ENCODE measurements around the gene DRC3. TPM values are rescaled to one million over a fixed set of nuclear protein-coding genes. Genes with fewer than 3 reads are reported as not detected.

Gene DRC3
- total RNA-seq, 2 experiments from 2014 or later, result 0.70 to 0.95 TPM

DNA sequence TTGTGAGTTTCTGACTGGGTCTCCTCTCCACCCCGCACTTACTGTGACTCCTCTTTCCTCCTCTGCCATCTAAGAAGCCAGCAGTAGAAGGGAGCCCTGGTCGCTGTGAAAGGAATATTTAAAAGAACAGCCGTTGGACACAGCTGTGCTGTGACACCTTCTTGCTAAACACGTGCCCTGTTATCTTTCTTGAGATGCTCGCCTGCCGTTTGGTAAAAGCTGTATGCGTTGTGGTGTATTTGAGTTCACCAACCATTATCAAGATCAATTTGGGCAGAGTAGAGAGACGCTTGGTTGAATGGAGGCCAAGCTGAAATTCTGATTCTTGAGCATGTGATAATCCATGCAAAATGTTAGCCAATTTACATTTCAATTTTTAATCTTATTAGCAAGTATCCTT lies 70.3 kb downstream of the DRC3 start:
- POLR2A ChIA-PET, result no interaction called here
- CTCF ChIA-PET, result interaction anchor here (0.9 to 1.2 kb wide), 2 partner anchors 10 to 19 kb away, joined by 3 to 10 read pairs; no protein-coding TSS in a partner anchor
- no peaks in the 10 kb centered on the region for H3K27me3 Mint-ChIP-seq (ENCODE audit: low read depth)
- no peak overlapping the region for H3K4me3 Mint-ChIP-seq
- ATAC-seq (no peak), DNase-seq (no peak)
- H3K27ac Mint-ChIP-seq, result no peak overlapping the region
- H3K4me1 Mint-ChIP-seq (ENCODE audit: low read depth), result peaks cover 30% of the 10 kb centered on the region
- no peaks in the 10 kb centered on the region for H3K9me3 Mint-ChIP-seq (ENCODE audit: insufficient read depth)
- H3K36me3 Mint-ChIP-seq (ENCODE audit: low read depth), result peaks cover 17% of the 10 kb centered on the region

DNA sequence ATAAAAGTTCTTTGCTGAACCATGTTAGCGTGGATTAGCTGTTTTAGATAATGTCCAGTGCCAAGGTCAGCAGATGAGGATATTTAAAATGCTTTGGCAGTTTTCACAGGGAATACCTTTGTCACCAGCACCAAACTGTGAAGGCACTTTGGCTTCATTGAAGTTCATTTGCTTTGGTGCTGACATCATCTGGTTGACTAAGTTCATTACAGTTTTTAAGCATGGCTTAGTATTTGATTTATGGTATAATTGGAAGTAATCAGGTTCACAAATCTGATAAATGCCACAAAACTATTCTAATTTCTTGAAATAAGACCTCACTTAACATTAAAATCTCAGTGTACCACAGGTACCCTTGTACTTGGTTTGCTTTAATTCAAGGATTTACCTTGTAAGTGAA lies 70.8 kb downstream of the DRC3 start:
- DNase-seq (no peak), ATAC-seq (no peak)
- peaks cover 26% of the 10 kb centered on the region for H3K4me1 Mint-ChIP-seq (ENCODE audit: low read depth)
- CTCF ChIA-PET, result interaction anchor here (0.9 to 1.2 kb wide), 2 partner anchors 10 to 19 kb away, joined by 3 to 10 read pairs; no protein-coding TSS in a partner anchor
- H3K27ac Mint-ChIP-seq, result no peak overlapping the region
- H3K9me3 Mint-ChIP-seq (ENCODE audit: insufficient read depth), result no peaks in the 10 kb centered on the region
- POLR2A ChIA-PET, result no interaction called here
- no peak overlapping the region for H3K4me3 Mint-ChIP-seq
- peaks cover 17% of the 10 kb centered on the region for H3K36me3 Mint-ChIP-seq (ENCODE audit: low read depth)
- no peaks in the 10 kb centered on the region for H3K27me3 Mint-ChIP-seq (ENCODE audit: low read depth)

DNA sequence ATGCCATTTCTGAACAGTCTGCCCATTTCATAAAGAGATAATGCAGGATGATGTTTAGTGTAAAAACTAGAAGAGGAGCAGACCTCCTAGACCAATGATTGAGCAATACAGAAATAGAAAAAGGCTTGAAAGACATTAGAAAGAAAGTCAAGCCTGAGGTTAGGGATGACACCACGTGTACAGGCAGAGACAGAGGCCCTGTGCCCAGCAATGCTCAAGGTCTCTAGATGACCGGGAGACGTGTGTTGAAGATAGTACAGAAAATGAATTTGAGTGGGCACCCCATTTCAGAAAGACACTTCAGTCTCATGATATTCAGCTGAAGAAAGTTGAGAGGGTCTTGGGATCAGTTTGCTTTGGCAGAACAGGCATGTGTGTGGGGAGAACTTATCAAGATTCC lies 71.9 kb downstream of the DRC3 start:
- H3K9me3 Mint-ChIP-seq (ENCODE audit: insufficient read depth), result no peaks in the 10 kb centered on the region
- H3K27me3 Mint-ChIP-seq (ENCODE audit: low read depth), result no peaks in the 10 kb centered on the region
- no peak overlapping the region for H3K4me3 Mint-ChIP-seq
- no peak for DNase-seq
- H3K27ac Mint-ChIP-seq, result no peak overlapping the region
- peaks cover 15% of the 10 kb centered on the region for H3K36me3 Mint-ChIP-seq (ENCODE audit: low read depth)
- no peak for ATAC-seq
- ChIA-PET POLR2A (no interaction called here), CTCF (no interaction called here)
- H3K4me1 Mint-ChIP-seq (ENCODE audit: low read depth), result peaks cover 23% of the 10 kb centered on the region

DNA sequence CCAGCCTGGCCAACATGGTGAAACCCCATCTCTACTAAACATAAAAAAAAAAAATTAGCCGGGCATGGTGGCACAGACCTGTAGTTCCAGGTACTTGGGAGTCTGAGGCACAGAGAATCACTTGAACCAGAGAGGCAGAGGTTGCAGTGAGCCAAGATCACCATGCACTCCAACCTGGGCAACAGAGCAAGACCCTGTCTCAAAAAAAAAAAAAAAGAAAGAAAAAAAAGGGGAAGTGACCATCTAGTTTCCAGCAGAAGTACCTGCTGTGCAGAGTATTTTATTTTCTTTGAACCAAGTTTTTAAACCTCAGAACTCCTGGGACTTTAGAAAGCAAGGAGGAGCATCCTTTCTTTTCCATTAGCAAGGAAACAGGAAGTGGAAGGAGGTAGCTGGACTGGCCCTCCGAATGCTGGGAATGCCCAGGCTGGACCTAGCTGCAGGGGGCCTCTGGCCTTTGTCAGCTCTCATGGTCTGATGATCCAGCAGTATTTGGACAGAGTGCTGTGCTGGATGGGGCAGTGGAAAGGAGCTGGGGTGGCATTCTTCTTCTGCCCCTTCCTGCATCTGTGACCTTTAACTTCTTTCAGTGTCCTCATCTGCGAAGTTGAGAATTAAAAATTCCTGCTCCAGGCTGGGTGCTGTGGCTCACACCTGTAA lies 73.2 kb downstream of the DRC3 start:
- no peak for ATAC-seq
- Mint-ChIP-seq H3K9me3 (ENCODE audit: insufficient read depth) (no peaks in the 10 kb centered on the region), H3K36me3 (ENCODE audit: low read depth) (peaks cover 15% of the 10 kb centered on the region), H3K27ac (no peak overlapping the region), H3K4me3 (no peak overlapping the region), H3K27me3 (ENCODE audit: low read depth) (no peaks in the 10 kb centered on the region), H3K4me1 (ENCODE audit: low read depth) (peaks cover 15% of the 10 kb centered on the region)
- POLR2A ChIA-PET, result no interaction called here
- CTCF ChIA-PET, result interaction anchor here (1.0 to 1.2 kb wide), 2 partner anchors 12 to 13 kb away, joined by 3 to 4 read pairs; no protein-coding TSS in a partner anchor
- no peak for DNase-seq

DNA sequence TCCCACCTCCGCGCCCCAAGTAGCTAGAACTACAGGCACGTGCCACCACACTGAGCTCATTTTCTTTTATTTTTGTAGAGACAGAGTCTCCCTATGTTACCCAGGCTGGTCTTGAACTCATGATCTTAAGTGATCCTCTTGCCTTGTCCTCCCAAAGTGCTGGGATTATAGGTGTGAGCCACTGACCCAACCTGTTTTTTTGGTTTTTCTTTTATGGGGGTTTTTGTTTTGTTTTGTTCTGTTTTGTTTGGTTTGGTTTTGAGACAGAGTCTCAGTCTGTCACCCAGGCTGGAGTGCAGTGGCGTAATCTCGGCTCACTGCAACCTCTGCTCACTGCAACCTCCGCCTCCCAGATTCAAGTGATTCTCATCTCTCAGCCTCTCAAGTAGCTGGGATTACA lies 82.9 kb downstream of the DRC3 start:
- H3K36me3 Mint-ChIP-seq (ENCODE audit: low read depth), result peaks cover 17% of the 10 kb centered on the region
- H3K27me3 Mint-ChIP-seq (ENCODE audit: low read depth), result no peaks in the 10 kb centered on the region
- ATAC-seq, result no peak
- H3K9me3 Mint-ChIP-seq (ENCODE audit: insufficient read depth), result no peaks in the 10 kb centered on the region
- CTCF ChIA-PET, result no interaction called here
- no peak overlapping the region for H3K4me3 Mint-ChIP-seq
- no peak for DNase-seq
- H3K27ac Mint-ChIP-seq, result no peak overlapping the region
- H3K4me1 Mint-ChIP-seq (ENCODE audit: low read depth), result peaks cover 2% of the 10 kb centered on the region
- POLR2A ChIA-PET, result no interaction called here

DNA sequence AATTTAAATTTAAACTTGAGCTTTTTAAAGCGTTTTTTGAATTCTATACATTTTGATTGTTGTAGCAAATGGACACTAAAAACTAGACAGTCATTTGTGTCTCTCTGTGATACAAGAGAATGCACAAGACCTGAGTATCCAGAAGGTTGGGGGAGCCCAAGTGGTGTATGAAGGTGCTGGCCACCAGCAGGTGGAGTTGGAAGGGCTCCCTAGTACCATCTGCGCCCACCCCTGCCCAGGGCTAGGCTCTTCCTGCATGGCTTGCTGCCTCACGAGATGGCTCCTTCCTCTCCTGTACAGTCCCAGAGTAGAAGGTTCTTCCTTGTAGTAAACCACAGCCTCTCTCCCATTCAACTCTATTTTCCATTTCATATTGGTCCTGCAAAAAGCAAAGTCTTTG lies 83.6 kb downstream of the DRC3 start:
- peaks cover 17% of the 10 kb centered on the region for H3K36me3 Mint-ChIP-seq (ENCODE audit: low read depth)
- no peak for DNase-seq

DNA sequence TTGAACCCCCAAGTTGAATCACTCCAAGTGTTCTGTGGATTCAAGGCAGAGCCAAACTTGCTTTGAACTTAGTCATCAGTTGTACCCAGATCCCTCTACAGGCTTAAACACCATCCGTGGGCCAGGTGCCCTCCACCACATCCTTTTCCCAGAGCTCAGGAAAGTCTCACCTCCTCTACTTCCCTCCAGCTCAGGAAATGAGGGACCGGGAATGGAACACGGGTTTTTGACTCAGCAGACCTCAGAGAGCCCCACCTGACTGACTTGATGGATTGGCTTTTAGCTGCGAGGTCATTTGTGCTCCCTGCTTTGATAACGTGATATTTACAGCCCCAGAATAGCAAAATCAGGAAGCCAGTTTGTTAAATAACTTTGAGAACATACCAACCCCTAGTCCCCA lies 86.6 kb downstream of the DRC3 start:
- ATAC-seq, result no peak

More for the DNA sequence above, 83.6 kb downstream of the DRC3 start:
- Mint-ChIP-seq H3K27me3 (ENCODE audit: low read depth) (no peaks in the 10 kb centered on the region), H3K4me1 (ENCODE audit: low read depth) (peaks cover 2% of the 10 kb centered on the region), H3K9me3 (ENCODE audit: insufficient read depth) (no peaks in the 10 kb centered on the region), H3K27ac (no peak overlapping the region), H3K4me3 (no peak overlapping the region)
- CTCF ChIA-PET, result no interaction called here
- ATAC-seq, result no peak
- POLR2A ChIA-PET, result no interaction called here

DNA sequence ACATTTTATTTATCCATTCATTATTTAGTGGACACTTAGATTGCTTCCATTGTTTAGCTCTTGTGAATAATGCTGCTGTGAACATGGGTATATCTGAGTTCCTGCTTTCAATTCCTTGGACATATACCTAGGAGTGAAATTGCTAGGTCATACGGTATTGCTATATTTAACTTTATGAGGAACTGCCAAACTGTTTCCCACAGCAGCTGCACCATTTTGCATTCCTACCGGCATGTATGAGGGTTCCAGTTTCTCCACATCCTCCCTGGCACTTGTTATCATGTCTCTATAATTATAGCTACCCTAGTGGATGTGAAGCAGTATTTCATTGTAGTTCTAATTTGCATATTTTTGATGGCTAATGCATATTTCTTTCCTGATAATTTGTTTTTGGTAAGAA lies 91.4 kb downstream of the DRC3 start:
- Mint-ChIP-seq H3K27ac (no peak overlapping the region), H3K36me3 (ENCODE audit: low read depth) (peaks cover 13% of the 10 kb centered on the region), H3K4me3 (no peak overlapping the region), H3K27me3 (ENCODE audit: low read depth) (no peaks in the 10 kb centered on the region), H3K9me3 (ENCODE audit: insufficient read depth) (no peaks in the 10 kb centered on the region), H3K4me1 (ENCODE audit: low read depth) (peaks cover 2% of the 10 kb centered on the region)
- ChIA-PET CTCF (no interaction called here), POLR2A (no interaction called here)
- no peak for ATAC-seq
- DNase-seq, result no peak

More for the DNA sequence above, 86.6 kb downstream of the DRC3 start:
- POLR2A ChIA-PET, result no interaction called here
- peaks cover 19% of the 10 kb centered on the region for H3K36me3 Mint-ChIP-seq (ENCODE audit: low read depth)
- peaks cover 2% of the 10 kb centered on the region for H3K4me1 Mint-ChIP-seq (ENCODE audit: low read depth)
- H3K4me3 Mint-ChIP-seq, result no peak overlapping the region
- CTCF ChIA-PET, result no interaction called here
- no peak for DNase-seq
- no peak overlapping the region for H3K27ac Mint-ChIP-seq
- H3K9me3 Mint-ChIP-seq (ENCODE audit: insufficient read depth), result no peaks in the 10 kb centered on the region
- no peaks in the 10 kb centered on the region for H3K27me3 Mint-ChIP-seq (ENCODE audit: low read depth)

DNA sequence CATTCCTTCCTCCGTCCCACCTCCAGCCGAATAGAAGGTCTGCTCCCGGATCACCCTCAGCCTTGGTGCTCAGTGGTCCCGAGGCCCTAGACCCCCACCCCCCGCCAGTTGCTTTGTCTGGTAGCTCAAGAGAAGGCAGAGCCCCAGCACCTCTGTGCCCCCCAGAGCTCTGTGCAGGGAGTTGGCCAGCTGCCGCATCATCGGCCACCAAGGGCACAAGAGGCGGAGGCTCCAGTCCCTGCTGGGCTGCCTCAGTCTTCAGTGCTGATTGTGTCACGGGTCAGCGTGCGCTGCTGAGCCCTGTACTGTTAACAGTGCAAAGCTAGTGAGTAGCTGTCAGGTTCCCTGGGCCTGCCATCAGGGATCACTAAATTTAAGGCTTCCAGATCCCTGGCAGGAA lies 92.9 kb downstream of the DRC3 start:
- no peak overlapping the region for H3K4me3 Mint-ChIP-seq
- POLR2A ChIA-PET, result no interaction called here
- H3K27ac Mint-ChIP-seq, result no peak overlapping the region
- no peak for DNase-seq
- no peaks in the 10 kb centered on the region for H3K9me3 Mint-ChIP-seq (ENCODE audit: insufficient read depth)
- no peaks in the 10 kb centered on the region for H3K4me1 Mint-ChIP-seq (ENCODE audit: low read depth)
- no peak for ATAC-seq
- H3K36me3 Mint-ChIP-seq (ENCODE audit: low read depth), result peaks cover 7% of the 10 kb centered on the region
- CTCF ChIA-PET, result no interaction called here
- H3K27me3 Mint-ChIP-seq (ENCODE audit: low read depth), result no peaks in the 10 kb centered on the region

Other genes starting within 250 kb of the DRC3 start
- gene SREBF1, start 135.9 kb upstream of the DRC3 start, total RNA-seq, result 100 to 1,000 TPM; 212 to 254 TPM
- 10 to 100 TPM; 22.1 to 25.0 TPM for gene TOM1L2, start 462 bp upstream of the DRC3 start, total RNA-seq
- gene ATPAF2, start 66.3 kb downstream of the DRC3 start, total RNA-seq, result 10 to 100 TPM; 23.9 to 27.0 TPM
- gene GID4, start 66.5 kb downstream of the DRC3 start, total RNA-seq, result 1 to 10 TPM; 8.3 to 8.9 TPM
- gene DRG2, start 115.1 kb downstream of the DRC3 start, total RNA-seq, result 10 to 100 TPM; 48.1 to 53.5 TPM
- gene MYO15A, start 135.9 kb downstream of the DRC3 start, total RNA-seq, result under 1 TPM; 0.34 TPM
- 100 to 1,000 TPM; 117 to 121 TPM for gene ALKBH5, start 211.0 kb downstream of the DRC3 start, total RNA-seq